ENCODE measurements around the gene CSNK1G1. TPM values are rescaled to one million over a fixed set of nuclear protein-coding genes. Genes with fewer than 3 reads are reported as not detected.
"Not testable (repeated sequence)": the region's sequence is repeated elsewhere in the genome, so short reads cannot be mapped to it uniquely, and the experiment has no call there.

CSNK1G1 gene
- polyA plus RNA-seq, 1 donor from 2014 or later: 18.9 TPM

GRCh38 chr15:64122444-64122843, 233.5 kb downstream of the CSNK1G1 start:
- no peaks in the 10 kb centered on the region for H4K20me1 ChIP-seq (ENCODE audit: insufficient read depth)
- no peaks in the 10 kb centered on the region for H3K9me3 ChIP-seq (ENCODE audit: low read length)
- no peak overlapping the region for H2AFZ ChIP-seq (ENCODE audit: low read depth, low read length)
- no peaks in the 10 kb centered on the region for H3F3A ChIP-seq (ENCODE audit: insufficient read depth, low read length, poor library complexity, severe bottlenecking)
- no peak overlapping the region for H3K4me2 ChIP-seq (ENCODE audit: low read length)
- no peaks in the 10 kb centered on the region for H3K9me2 ChIP-seq (ENCODE audit: insufficient read depth, low read length)
- peaks cover 6% of the 10 kb centered on the region for H3K36me3 ChIP-seq (ENCODE audit: insufficient read depth, low read length)
- no peak overlapping the region for H3K9ac ChIP-seq (ENCODE audit: low read length)
- no peaks in the 10 kb centered on the region for H3K79me2 ChIP-seq (replicated peaks; ENCODE audit: insufficient read depth, low read length)
- no peak overlapping the region for H3K27ac ChIP-seq (ENCODE audit: low read length)
- TF ChIP-seq EZH2 (IDR thresholded peaks at IDR 0.05; ENCODE audit: borderline replicate concordance, insufficient read depth, low read length, poor library complexity, severe bottlenecking): no peak
- H3K4me3 ChIP-seq (ENCODE audit: low read length): no peak overlapping the region
- H3K27me3 ChIP-seq (ENCODE audit: insufficient read depth, low read depth, low read length): no peaks in the 10 kb centered on the region

DNA sequence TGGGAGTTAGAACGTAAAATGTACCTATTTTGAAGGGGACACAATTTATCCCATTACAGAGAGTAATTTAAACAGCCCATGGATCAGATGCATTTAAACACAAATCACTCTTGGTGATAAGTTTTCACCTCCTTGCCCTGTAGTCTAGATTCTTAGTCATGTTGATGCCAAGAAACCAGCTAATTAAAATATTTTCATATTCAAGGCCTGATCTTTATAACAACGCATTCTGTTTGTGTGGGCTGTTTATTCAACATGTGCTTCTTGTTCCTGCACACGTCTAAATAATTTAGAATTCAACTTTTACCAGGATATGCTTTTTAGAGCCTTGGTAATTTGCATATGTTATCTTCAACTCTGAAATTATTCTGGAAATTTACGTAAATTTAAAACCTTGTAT, 234.4 kb downstream of the CSNK1G1 start:
- Histone ChIP-seq H3K27me3 (ENCODE audit: insufficient read depth, low read depth, low read length) (no peaks in the 10 kb centered on the region), H3K79me2 (replicated peaks; ENCODE audit: insufficient read depth, low read length) (no peaks in the 10 kb centered on the region), H2AFZ (ENCODE audit: low read depth, low read length) (no peak overlapping the region), H3K36me3 (ENCODE audit: insufficient read depth, low read length) (peaks cover 6% of the 10 kb centered on the region), H3K4me2 (ENCODE audit: low read length) (no peak overlapping the region), H4K20me1 (ENCODE audit: insufficient read depth) (no peaks in the 10 kb centered on the region), H3K4me3 (ENCODE audit: low read length) (no peak overlapping the region), H3K27ac (ENCODE audit: low read length) (no peak overlapping the region), H3F3A (ENCODE audit: insufficient read depth, low read length, poor library complexity, severe bottlenecking) (no peaks in the 10 kb centered on the region), H3K9me2 (ENCODE audit: insufficient read depth, low read length) (no peaks in the 10 kb centered on the region), H3K9ac (ENCODE audit: low read length) (no peak overlapping the region), H3K9me3 (ENCODE audit: low read length) (no peaks in the 10 kb centered on the region)
- TF ChIP-seq MXI1 (conservative IDR thresholded peaks at IDR 0.05; ENCODE audit: poor library complexity, severe bottlenecking): no peak
- TF ChIP-seq EP300 (conservative IDR thresholded peaks at IDR 0.05; ENCODE audit: poor library complexity, severe bottlenecking): no peak

- not testable (repeated sequence) for H3F3A ChIP-seq (ENCODE audit: insufficient read depth, low read length, poor library complexity, severe bottlenecking); H3K36me3 ChIP-seq (ENCODE audit: insufficient read depth, low read length); H3K9me3 ChIP-seq (ENCODE audit: low read length); H4K20me1 ChIP-seq (ENCODE audit: insufficient read depth); H2AFZ ChIP-seq (ENCODE audit: low read depth, low read length); H3K4me3 ChIP-seq (ENCODE audit: low read length); H3K9me2 ChIP-seq (ENCODE audit: insufficient read depth, low read length); H3K4me2 ChIP-seq (ENCODE audit: low read length); H3K27ac ChIP-seq (ENCODE audit: low read length); H3K27me3 ChIP-seq (ENCODE audit: insufficient read depth, low read depth, low read length); H3K9ac ChIP-seq (ENCODE audit: low read length); H3K79me2 ChIP-seq (replicated peaks; ENCODE audit: insufficient read depth, low read length)
Measured at GRCh38 chr15:64120322-64120721, 235.7 kb downstream of the CSNK1G1 start.

DNA sequence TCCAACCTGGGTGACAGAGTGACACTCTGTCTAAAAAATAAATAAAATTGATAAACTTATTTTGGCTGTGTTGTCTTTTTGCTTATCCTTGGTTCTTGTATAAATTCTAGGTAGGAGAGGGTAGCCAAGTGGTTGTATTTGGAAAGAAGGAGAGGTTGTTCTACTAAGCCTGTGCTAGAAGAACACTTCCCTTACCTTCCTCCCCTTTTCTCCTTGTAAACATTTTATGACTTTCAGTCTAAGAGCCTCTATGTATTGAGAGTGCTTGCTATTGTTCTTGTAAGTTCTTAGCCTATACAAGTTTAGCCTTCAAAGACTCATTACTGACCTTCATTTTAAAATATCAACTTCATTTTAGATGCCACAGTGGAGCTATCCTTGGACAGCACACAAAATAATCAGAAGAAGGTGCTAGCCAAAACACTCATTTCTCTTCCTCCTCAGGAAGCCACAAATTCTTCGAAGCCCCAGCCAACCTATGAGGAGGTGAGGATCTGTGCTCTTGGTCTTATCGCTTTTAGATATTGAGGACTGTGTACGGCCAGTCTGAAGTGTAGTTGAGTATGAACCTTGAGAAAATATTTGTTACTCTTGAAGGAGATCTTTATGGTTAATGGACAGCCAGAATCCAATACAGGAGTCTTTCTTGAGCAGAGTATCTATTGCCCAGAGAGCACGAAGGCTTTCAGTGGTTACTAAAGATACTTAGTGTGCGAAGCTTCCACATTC, 238.1 kb downstream of the CSNK1G1 start:
- Histone ChIP-seq H4K20me1 (ENCODE audit: insufficient read depth) (no peaks in the 10 kb centered on the region), H3K27me3 (ENCODE audit: insufficient read depth, low read depth, low read length) (no peaks in the 10 kb centered on the region), H3K4me2 (ENCODE audit: low read length) (no peak overlapping the region), H3K9ac (ENCODE audit: low read length) (no peak overlapping the region), H3K36me3 (ENCODE audit: insufficient read depth, low read length) (no peaks in the 10 kb centered on the region), H3K9me2 (ENCODE audit: insufficient read depth, low read length) (no peaks in the 10 kb centered on the region), H3K4me3 (ENCODE audit: low read length) (no peak overlapping the region), H3F3A (ENCODE audit: insufficient read depth, low read length, poor library complexity, severe bottlenecking) (no peaks in the 10 kb centered on the region), H3K79me2 (replicated peaks; ENCODE audit: insufficient read depth, low read length) (no peaks in the 10 kb centered on the region), H3K9me3 (ENCODE audit: low read length) (no peaks in the 10 kb centered on the region), H2AFZ (ENCODE audit: low read depth, low read length) (no peak overlapping the region), H3K27ac (ENCODE audit: low read length) (no peak overlapping the region)
- TF ChIP-seq EZH2 (IDR thresholded peaks at IDR 0.05; ENCODE audit: borderline replicate concordance, insufficient read depth, low read length, poor library complexity, severe bottlenecking): no peak
- TF ChIP-seq EP300 (conservative IDR thresholded peaks at IDR 0.05; ENCODE audit: poor library complexity, severe bottlenecking): no peak
- TF ChIP-seq TAF1 (IDR thresholded peaks at IDR 0.05; ENCODE audit: low read depth): no peak
- TF ChIP-seq, protein P1, sequence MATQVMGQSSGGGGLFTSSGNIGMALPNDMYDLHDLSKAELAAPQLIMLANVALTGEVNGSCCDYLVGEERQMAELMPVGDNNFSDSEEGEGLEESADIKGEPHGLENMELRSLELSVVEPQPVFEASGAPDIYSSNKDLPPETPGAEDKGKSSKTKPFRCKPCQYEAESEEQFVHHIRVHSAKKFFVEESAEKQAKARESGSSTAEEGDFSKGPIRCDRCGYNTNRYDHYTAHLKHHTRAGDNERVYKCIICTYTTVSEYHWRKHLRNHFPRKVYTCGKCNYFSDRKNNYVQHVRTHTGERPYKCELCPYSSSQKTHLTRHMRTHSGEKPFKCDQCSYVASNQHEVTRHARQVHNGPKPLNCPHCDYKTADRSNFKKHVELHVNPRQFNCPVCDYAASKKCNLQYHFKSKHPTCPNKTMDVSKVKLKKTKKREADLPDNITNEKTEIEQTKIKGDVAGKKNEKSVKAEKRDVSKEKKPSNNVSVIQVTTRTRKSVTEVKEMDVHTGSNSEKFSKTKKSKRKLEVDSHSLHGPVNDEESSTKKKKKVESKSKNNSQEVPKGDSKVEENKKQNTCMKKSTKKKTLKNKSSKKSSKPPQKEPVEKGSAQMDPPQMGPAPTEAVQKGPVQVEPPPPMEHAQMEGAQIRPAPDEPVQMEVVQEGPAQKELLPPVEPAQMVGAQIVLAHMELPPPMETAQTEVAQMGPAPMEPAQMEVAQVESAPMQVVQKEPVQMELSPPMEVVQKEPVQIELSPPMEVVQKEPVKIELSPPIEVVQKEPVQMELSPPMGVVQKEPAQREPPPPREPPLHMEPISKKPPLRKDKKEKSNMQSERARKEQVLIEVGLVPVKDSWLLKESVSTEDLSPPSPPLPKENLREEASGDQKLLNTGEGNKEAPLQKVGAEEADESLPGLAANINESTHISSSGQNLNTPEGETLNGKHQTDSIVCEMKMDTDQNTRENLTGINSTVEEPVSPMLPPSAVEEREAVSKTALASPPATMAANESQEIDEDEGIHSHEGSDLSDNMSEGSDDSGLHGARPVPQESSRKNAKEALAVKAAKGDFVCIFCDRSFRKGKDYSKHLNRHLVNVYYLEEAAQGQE (IDR thresholded peaks at IDR 0.05; ENCODE audit: borderline replicate concordance): no peak
- TF ChIP-seq SMC3 (conservative IDR thresholded peaks at IDR 0.05; ENCODE audit: poor library complexity): no peak
- TF ChIP-seq, protein P2, sequence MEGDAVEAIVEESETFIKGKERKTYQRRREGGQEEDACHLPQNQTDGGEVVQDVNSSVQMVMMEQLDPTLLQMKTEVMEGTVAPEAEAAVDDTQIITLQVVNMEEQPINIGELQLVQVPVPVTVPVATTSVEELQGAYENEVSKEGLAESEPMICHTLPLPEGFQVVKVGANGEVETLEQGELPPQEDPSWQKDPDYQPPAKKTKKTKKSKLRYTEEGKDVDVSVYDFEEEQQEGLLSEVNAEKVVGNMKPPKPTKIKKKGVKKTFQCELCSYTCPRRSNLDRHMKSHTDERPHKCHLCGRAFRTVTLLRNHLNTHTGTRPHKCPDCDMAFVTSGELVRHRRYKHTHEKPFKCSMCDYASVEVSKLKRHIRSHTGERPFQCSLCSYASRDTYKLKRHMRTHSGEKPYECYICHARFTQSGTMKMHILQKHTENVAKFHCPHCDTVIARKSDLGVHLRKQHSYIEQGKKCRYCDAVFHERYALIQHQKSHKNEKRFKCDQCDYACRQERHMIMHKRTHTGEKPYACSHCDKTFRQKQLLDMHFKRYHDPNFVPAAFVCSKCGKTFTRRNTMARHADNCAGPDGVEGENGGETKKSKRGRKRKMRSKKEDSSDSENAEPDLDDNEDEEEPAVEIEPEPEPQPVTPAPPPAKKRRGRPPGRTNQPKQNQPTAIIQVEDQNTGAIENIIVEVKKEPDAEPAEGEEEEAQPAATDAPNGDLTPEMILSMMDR (IDR thresholded peaks at IDR 0.05; ENCODE audit: poor library complexity, severe bottlenecking): no peak
- TF ChIP-seq POLR2AphosphoS5 (IDR thresholded peaks at IDR 0.05): no peak
- no peak for TF ChIP-seq RAD21 (conservative IDR thresholded peaks at IDR 0.05)
- TF ChIP-seq MXI1 (conservative IDR thresholded peaks at IDR 0.05; ENCODE audit: poor library complexity, severe bottlenecking): no peak
